Right renal pelvis (tissue), 4 donors: ENCODE measurements around the gene FTSJ3. TPM values are rescaled to one million over a fixed set of nuclear protein-coding genes. Genes with fewer than 3 reads are reported as not detected.
A peak's percentile ranks its signal among the peaks of the same experiment; 100 is the strongest.

Experiments used
- DNase-seq, 4 donors: peaks; one replicate each; pipeline ENCODE4 v3.0.0-alpha.2; 2013; ENCODE audit warnings: low read depth in 4 of 4, low spot score in 3 of 4, missing footprints in 1 of 4
- polyA plus RNA-seq, 4 donors: library from polyadenylated mRNA; unstranded; fragments of 120-200 nt; gene quantifications; one replicate each; pipeline ENCODE4 v1.2.1, GENCODE V29; 2013; ENCODE audit not compliant: insufficient read length in 4 of 4

The FTSJ3 gene
- polyA plus RNA-seq, 4 donors = 56.2 to 69.1 (median 60.3) TPM

GRCh38 chr17:63792055-63792729, 35.3 kb downstream of the FTSJ3 start:
- no peak for DNase-seq

GRCh38 chr17:63790057-63790456, 37.4 kb downstream of the FTSJ3 start:
- DNase-seq = no peak

GRCh38 chr17:63786971-63787711, 40.3 kb downstream of the FTSJ3 start:
- no peak for DNase-seq

GRCh38 chr17:63786117-63786516, 41.3 kb downstream of the FTSJ3 start:
- DNase-seq = no peak

- no peak for DNase-seq
Observed at GRCh38 chr17:63785556-63785955, 41.9 kb downstream of the FTSJ3 start.

- no peak for DNase-seq
Observed at GRCh38 chr17:63783522-63783921, 43.9 kb downstream of the FTSJ3 start.

- no peak for DNase-seq
Observed at GRCh38 chr17:63780928-63781327, 46.5 kb downstream of the FTSJ3 start.

GRCh38 chr17:63780507-63780906, 47.0 kb downstream of the FTSJ3 start:
- DNase-seq = no peak

- DNase-seq = no peak
Observed at GRCh38 chr17:63775420-63775819, 52.0 kb downstream of the FTSJ3 start.

GRCh38 chr17:63774969-63775265, 52.5 kb downstream of the FTSJ3 start:
- DNase-seq = no peak

- DNase-seq = peak; percentile 14 to 45 (median 22)
Observed at GRCh38 chr17:63774141-63774968, 53.1 kb downstream of the FTSJ3 start, which contains the start of gene DDX42. DDX42 (plus strand) TSS chr17:63774170; CDS start chr17:63787050, 12,880 bp downstream.

GRCh38 chr17:63773272-63774140, 54.0 kb downstream of the FTSJ3 start, which contains the start of gene CCDC47:
CCDC47 (minus strand) TSS chr17:63773597; CDS start chr17:63766175, 7,422 bp downstream.
- peak; percentile 96 to 100 (median 100) for DNase-seq

GRCh38 chr17:63772801-63773271, 54.6 kb downstream of the FTSJ3 start:
- DNase-seq = peak in 2 of 4 donors; percentile 8 to 10

Other genes with a start within 250 kb of the FTSJ3 start
- gene TACO1, start 226.8 kb downstream of the FTSJ3 start, polyA plus RNA-seq = 10 to 100 TPM; 25.1 to 31.0 (median 29.6) TPM
- gene MAP3K3, start 205.2 kb downstream of the FTSJ3 start, polyA plus RNA-seq = 10 to 100 TPM; 29.1 to 32.9 (median 29.7) TPM
- gene LIMD2, start 127.5 kb downstream of the FTSJ3 start, polyA plus RNA-seq = 10 to 100 TPM; 22.5 to 34.8 (median 25.4) TPM
- gene STRADA, start 85.9 kb downstream of the FTSJ3 start, polyA plus RNA-seq = 10 to 100 TPM; 39.5 to 51.2 (median 41.8) TPM
- 100 to 1,000 TPM; 104 to 120 (median 113) TPM for gene CCDC47, start 54.1 kb downstream of the FTSJ3 start, polyA plus RNA-seq
- gene DDX42, start 53.5 kb downstream of the FTSJ3 start, polyA plus RNA-seq = 100 to 1,000 TPM; 141 to 199 (median 177) TPM
- 100 to 1,000 TPM; 179 to 189 (median 184) TPM for gene PSMC5, start 232 bp downstream of the FTSJ3 start, polyA plus RNA-seq
- gene SMARCD2, start 15.0 kb upstream of the FTSJ3 start, polyA plus RNA-seq = 10 to 100 TPM; 53.2 to 60.0 (median 56.6) TPM
- gene CSH2, start 46.0 kb upstream of the FTSJ3 start, polyA plus RNA-seq = 1 to 10 TPM in 1 of 4 donors, not detected in 3; 2.4 TPM
- not detected for gene GH2, start 54.3 kb upstream of the FTSJ3 start, polyA plus RNA-seq
- gene CSH1, start 68.9 kb upstream of the FTSJ3 start, polyA plus RNA-seq = 1 to 10 TPM in 2 of 4 donors, under 1 TPM in 1, not detected in 1; 0.98 to 5.2 (median 1.3) TPM
- gene CSHL1, start 83.6 kb upstream of the FTSJ3 start, polyA plus RNA-seq = not detected
- gene GH1, start 91.2 kb upstream of the FTSJ3 start, polyA plus RNA-seq = not detected
- 1 to 10 TPM; 2.1 to 3.2 (median 2.3) TPM for gene CD79B, start 104.7 kb upstream of the FTSJ3 start, polyA plus RNA-seq
- gene SCN4A, start 145.3 kb upstream of the FTSJ3 start, polyA plus RNA-seq = 1 to 10 TPM in 2 of 4 donors, under 1 TPM in 2; 0.72 to 1.3 (median 1.0) TPM
- 1 to 10 TPM; 3.4 to 4.0 (median 3.7) TPM for gene PRR29, start 170.7 kb upstream of the FTSJ3 start, polyA plus RNA-seq
- gene ICAM2, start 193.0 kb upstream of the FTSJ3 start, polyA plus RNA-seq = 10 to 100 TPM; 28.7 to 32.6 (median 31.1) TPM